Hematopoietic multipotent progenitor cell (in vitro differentiated cells): ENCODE data around the gene CTIF. TPM values are rescaled to one million over a fixed set of nuclear protein-coding genes. Genes with fewer than 3 reads are reported as not detected.

ENCODE experiments used
- DNase-seq, 3 donors: peaks; one replicate each; pipeline ENCODE4 v3.0.0-alpha.2; 2011 to 2015; ENCODE audit warnings: low read depth in 2 of 3, low spot score in 2 of 3
- total RNA-seq: library from RNA; depleted of rRNA; stranded (reverse); fragments of >200 nt; gene quantifications from one replicate; pipeline ENCODE4 v1.2.3, GENCODE V29; 2012

Gene CTIF
- total RNA-seq, 1 donor, result 8.6 TPM

- DNase-seq, result no peak
Observed at GRCh38 chr18:48617844-48618497, 79.1 kb downstream of the CTIF start.

GRCh38 chr18:48619016-48619415, 80.2 kb downstream of the CTIF start:
- no peak for DNase-seq

- no peak for DNase-seq
Observed at GRCh38 chr18:48619501-48619900, 80.7 kb downstream of the CTIF start.

- no peak for DNase-seq
Observed at GRCh38 chr18:48620071-48620470, 81.2 kb downstream of the CTIF start.

GRCh38 chr18:48621240-48621639, 82.4 kb downstream of the CTIF start:
- DNase-seq, result no peak

GRCh38 chr18:48621815-48622555, 83.2 kb downstream of the CTIF start:
- DNase-seq, result no peak

GRCh38 chr18:48622911-48623431, 84.1 kb downstream of the CTIF start:
- no peak for DNase-seq

GRCh38 chr18:48623468-48624235, 84.8 kb downstream of the CTIF start:
- DNase-seq, result no peak

- DNase-seq, result no peak
Observed at GRCh38 chr18:48624856-48625255, 86.0 kb downstream of the CTIF start.

GRCh38 chr18:48627216-48627615, 88.4 kb downstream of the CTIF start:
- no peak for DNase-seq

GRCh38 chr18:48629730-48630324, 91.0 kb downstream of the CTIF start:
- DNase-seq, result no peak

GRCh38 chr18:48631851-48632250, 93.0 kb downstream of the CTIF start:
- no peak for DNase-seq

- no peak for DNase-seq
Observed at GRCh38 chr18:48632676-48633257, 93.9 kb downstream of the CTIF start.

- DNase-seq, result no peak
Observed at GRCh38 chr18:48634491-48634890, 95.7 kb downstream of the CTIF start.

- DNase-seq, result no peak
Observed at GRCh38 chr18:48634975-48635374, 96.1 kb downstream of the CTIF start.

- DNase-seq, result no peak
Observed at GRCh38 chr18:48635806-48636205, 97.0 kb downstream of the CTIF start.

GRCh38 chr18:48636436-48636835, 97.6 kb downstream of the CTIF start:
- no peak for DNase-seq

GRCh38 chr18:48637081-48637990, 98.5 kb downstream of the CTIF start:
- DNase-seq, result no peak

- DNase-seq, result no peak
Observed at GRCh38 chr18:48638451-48638850, 99.6 kb downstream of the CTIF start.
